B cell (primary cell): ENCODE data around the gene EVL. TPM values are rescaled to one million over a fixed set of nuclear protein-coding genes. Genes with fewer than 3 reads are reported as not detected.

ENCODE experiments used
- ATAC-seq: fragments of 200-7000 bp; cut with Tn5 transposase; one replicate; pipeline ENCODE4 v1.10.0; 2021; ENCODE audit warnings: low read depth, mild to moderate bottlenecking, moderate number of reproducible peaks, moderate library complexity
- CTCF ChIA-PET: fragments of 350-600 bp; sonication (Branson Sonifier 250); formaldehyde crosslinking; loops from one replicate; lab custom pipeline; 2021; ENCODE audit warnings: antibody characterized with exemption, inconsistent platforms; lab: Charles Lee
- POLR2A ChIA-PET: fragments of 350-600 bp; sonication (Branson Sonifier 250); formaldehyde crosslinking; loops from one replicate; lab custom pipeline; 2021; ENCODE audit warnings: antibody characterized with exemption; lab: Charles Lee
- DNase-seq: peaks from one replicate; pipeline ENCODE4 v3.0.0; 2013
- H2AFZ ChIP-seq: 2 replicates; pipeline ENCODE4 v1.6.1; 2012; ENCODE audit warnings: mild to moderate bottlenecking, low read depth, low read length; ENCODE audit not compliant: insufficient read depth, poor library complexity, severe bottlenecking
- H3K27ac ChIP-seq, 2 donors: 1 replicate in 1 of 2; 2 replicates in 1 of 2; pipeline ENCODE4 v1.5.1; 2012 to 2013; ENCODE audit warnings: low read length in 2 of 2, mild to moderate bottlenecking in 2 of 2, moderate library complexity in 1 of 2
- H3K27me3 ChIP-seq, 4 experiments: fragments of 200-600 bp in 1 of 4; sonication (generic) in 1 of 4; replicated peaks in 1 of 4; 1 replicate in 2 of 4; 2 replicates in 2 of 4; pipeline versions ENCODE4 v1.6.1 to v1.7.0; 2013 to 2016; ENCODE audit warnings: low read length in 3 of 4, mild to moderate bottlenecking in 2 of 4, mixed read lengths in 1 of 4, moderate library complexity in 1 of 4; ENCODE audit not compliant: insufficient read depth in 4 of 4, control insufficient read depth in 3 of 4; ENCODE audit errors: control extremely low read depth in 1 of 4
- H3K36me3 ChIP-seq, 2 experiments: replicated peaks in 1 of 2; 1 replicate in 1 of 2; 2 replicates in 1 of 2; pipeline versions ENCODE4 v1.6.1 to v1.7.1; 2013; ENCODE audit warnings: low read length in 1 of 2; ENCODE audit not compliant: insufficient read depth in 2 of 2, control insufficient read depth in 1 of 2; ENCODE audit errors: control extremely low read depth in 1 of 2, extremely low read depth in 1 of 2
- H3K4me1 ChIP-seq, 2 donors: fragments of 200-600 bp in 1 of 2; sonication (generic) in 1 of 2; 1 replicate in 1 of 2; 2 replicates in 1 of 2; pipeline versions ENCODE4 v1.5.1 to v1.6.1; 2013 to 2017; ENCODE audit warnings: low read length in 2 of 2; ENCODE audit not compliant: control insufficient read depth in 2 of 2, insufficient read depth in 2 of 2
- H3K4me2 ChIP-seq: replicated peaks from 2 replicates; pipeline ENCODE3; 2012; ENCODE audit warnings: mild to moderate bottlenecking, low read depth, low read length; ENCODE audit not compliant: poor library complexity, severe bottlenecking
- H3K4me3 ChIP-seq, 5 experiments: fragments of 200-600 bp in 1 of 5; sonication (generic) in 1 of 5; 1 replicate in 3 of 5; 2 replicates in 2 of 5; pipeline versions ENCODE4 v1.5.1 to v1.7.0; 2011 to 2016; ENCODE audit warnings: low read length in 4 of 5, mild to moderate bottlenecking in 4 of 5, low read depth in 2 of 5, control low read depth in 1 of 5, moderate library complexity in 1 of 5; ENCODE audit not compliant: insufficient read depth in 1 of 5; ENCODE audit errors: control extremely low read depth in 1 of 5, extremely low read depth in 1 of 5
- H3K79me2 ChIP-seq: fragments of 200-600 bp; sonication (generic); one replicate; pipeline ENCODE4 v1.6.0; 2016; ENCODE audit warnings: low read length; ENCODE audit not compliant: control insufficient read depth, insufficient read depth
- H3K9ac ChIP-seq: fragments of 200-600 bp; sonication (generic); 2 replicates; pipeline ENCODE4 v1.6.1; 2017; ENCODE audit warnings: mild to moderate bottlenecking, low read length, moderate library complexity
- H3K9me3 ChIP-seq, 3 donors: one replicate each; pipeline versions ENCODE4 v1.6.1 to v1.7.1; 2013; ENCODE audit warnings: low read length in 2 of 3; ENCODE audit not compliant: control insufficient read depth in 2 of 3, insufficient read depth in 1 of 3; ENCODE audit errors: control extremely low read depth in 1 of 3
- H4K20me1 ChIP-seq: 2 replicates; pipeline ENCODE4 v1.6.0; 2012; ENCODE audit warnings: mild to moderate bottlenecking, low read length; ENCODE audit not compliant: insufficient read depth, control insufficient read depth, poor library complexity, severe bottlenecking
- H3K27ac Mint-ChIP-seq: one replicate; pipeline ENCODE4 v1.8.0; 2021; ENCODE audit warnings: mixed read lengths
- H3K27me3 Mint-ChIP-seq: one replicate; pipeline ENCODE4 v1.8.0; 2021; ENCODE audit warnings: mixed read lengths
- H3K4me1 Mint-ChIP-seq: one replicate; pipeline ENCODE4 v1.8.0; 2021; ENCODE audit warnings: mixed read lengths
- H3K4me3 Mint-ChIP-seq: one replicate; pipeline ENCODE4 v1.8.0; 2021; ENCODE audit warnings: mixed read lengths
- H3K9me3 Mint-ChIP-seq: one replicate; pipeline ENCODE4 v1.8.0; 2022; ENCODE audit warnings: mixed read lengths; ENCODE audit not compliant: insufficient read depth
- CTCF ChIP-seq: fragments of 200-600 bp; IDR thresholded peaks from one replicate; pipeline ENCODE4 v1.8.0; 2022; ENCODE audit warnings: antibody characterized with exemption, mild to moderate bottlenecking
- EZH2 ChIP-seq: IDR thresholded peaks from 2 replicates; pipeline ENCODE4 v1.6.1; 2012; ENCODE audit warnings: borderline replicate concordance, low read depth, mild to moderate bottlenecking, moderate library complexity, low read length; ENCODE audit not compliant: insufficient read depth, poor library complexity, severe bottlenecking
- WGBS: methylation state at CpG from one replicate; pipeline ENCODE4 v1.1.5; 2013; ENCODE audit warnings: missing lambda C conversion rate; ENCODE audit not compliant: insufficient coverage; 5-methylcytosine and 5-hydroxymethylcytosine counted together
- intact Hi-C: fragments of 100-400 bp; cut with micrococcal nuclease; formaldehyde crosslinking; loops from one replicate; pipeline ENCODE4 v1.10.0; 2022
- polyA plus RNA-seq: library from polyadenylated mRNA; depleted of rRNA; stranded (reverse); fragments of >200 nt; gene quantifications from 2 replicates; pipeline ENCODE4 v1.2.3, GENCODE V29; 2012
- total RNA-seq, 2 donors: library from RNA; stranded (reverse); fragments of 120-200 nt in 1 of 2; gene quantifications; 1 replicate in 1 of 2; 2 replicates in 1 of 2; pipeline versions ENCODE4 v1.2.3 to v1.2.4, GENCODE V29; 2013 to 2022

The EVL gene
- total and polyA plus RNA-seq, 2 donors (not counting 1 experiment from before 2014, with no cell fraction given): 486 to 892 TPM

GRCh38 chr14:100060760-100061159 is 4.5 kb upstream of the EVL start:
- TF ChIP-seq EZH2: no peak
- no peak for TF ChIP-seq CTCF
- Histone ChIP-seq H2AFZ (no peak overlapping the region), H3K9ac (no peak overlapping the region), H3K36me3 (no peaks in the 10 kb centered on the region), H3K4me2 (no peak overlapping the region), H3K4me3 (no peak overlapping the region), H3K27ac (no peak overlapping the region), H3K79me2 (peaks cover 81% of the 10 kb centered on the region), H3K9me3 (no peaks in the 10 kb centered on the region), H4K20me1 (no peaks in the 10 kb centered on the region), H3K27me3 (no peaks in the 10 kb centered on the region), H3K4me1 (peaks cover 40 to 44% of the 10 kb centered on the region in 2 donors)
- CTCF ChIA-PET: interaction anchor here (1.1 to 22.8 kb wide), 5 partner anchors 10 to 132 kb away, joined by 3 to 495 read pairs (median 5); no protein-coding TSS in a partner anchor
- POLR2A ChIA-PET: interaction anchor here (1.2 kb wide), 1 partner anchor 99 kb away, joined by 4 read pairs; the partner anchor contains the start of gene DEGS2
- Mint-ChIP-seq H3K4me1 (peaks cover 63% of the 10 kb centered on the region), H3K9me3 (no peaks in the 10 kb centered on the region), H3K27ac (no peak overlapping the region), H3K27me3 (no peaks in the 10 kb centered on the region), H3K4me3 (no peak overlapping the region)
- DNase-seq (no peak), ATAC-seq (no peak)
- 94% methylated on average over 2 of the region's 3 CpGs for WGBS
- intact Hi-C loops: no loop called here

GRCh38 chr14:100062590-100062989 is 2.6 kb upstream of the EVL start:
- Histone ChIP-seq H3K27ac (peak overlapping the region in 1 of 2 donors; percentile 87), H3K9me3 (no peaks in the 10 kb centered on the region), H3K36me3 (no peaks in the 10 kb centered on the region), H2AFZ (no peak overlapping the region), H3K27me3 (no peaks in the 10 kb centered on the region), H3K4me1 (peaks cover 50 to 51% of the 10 kb centered on the region in 2 donors), H4K20me1 (peaks cover 7% of the 10 kb centered on the region), H3K9ac (no peak overlapping the region), H3K4me3 (no peak overlapping the region), H3K79me2 (peaks cover 85% of the 10 kb centered on the region), H3K4me2 (peak overlapping the region; percentile 9)
- POLR2A ChIA-PET: no interaction called here
- CTCF ChIA-PET: interaction anchor here (0.8 to 22.8 kb wide), 3 partner anchors 10 to 130 kb away, joined by 3 to 495 read pairs (median 7); no protein-coding TSS in a partner anchor
- 91% methylated on average over 2 of the region's 4 CpGs for WGBS
- DNase-seq: no peak
- H3K4me3 Mint-ChIP-seq: peak overlapping the region; percentile 49
- H3K27ac Mint-ChIP-seq: peak overlapping the region; percentile 88
- TF ChIP-seq EZH2 (no peak), CTCF (no peak)
- ATAC-seq: no peak
- intact Hi-C loops: no loop called here
- no peaks in the 10 kb centered on the region for H3K27me3 Mint-ChIP-seq
- peaks cover 78% of the 10 kb centered on the region for H3K4me1 Mint-ChIP-seq
- no peaks in the 10 kb centered on the region for H3K9me3 Mint-ChIP-seq
